Neuronal stem cell (in vitro differentiated cells): ENCODE data around the gene KRT7.

Experiments
- DNase-seq: peaks from one replicate; pipeline ENCODE4 v3.0.0-alpha.2; 2013; ENCODE audit warnings: low spot score
- H2AFZ ChIP-seq: one replicate; pipeline ENCODE4 v1.6.1; 2013; ENCODE audit warnings: mild to moderate bottlenecking, low read length, inconsistent platforms
- H2AK5ac ChIP-seq: 2 replicates; pipeline ENCODE4 v1.6.1; 2013; ENCODE audit warnings: low read depth, mild to moderate bottlenecking, inconsistent platforms, low read length, moderate library complexity, mixed read lengths
- H2BK120ac ChIP-seq: 2 replicates; pipeline ENCODE4 v1.6.1; 2013; ENCODE audit warnings: low read depth, mild to moderate bottlenecking, inconsistent platforms, low read length, moderate library complexity, mixed read lengths
- H2BK12ac ChIP-seq: one replicate; pipeline ENCODE4 v1.6.1; 2013; ENCODE audit warnings: low read length, inconsistent platforms
- H2BK15ac ChIP-seq: 2 replicates; pipeline ENCODE4 v1.6.1; 2013; ENCODE audit warnings: mild to moderate bottlenecking, low read length, inconsistent platforms, mixed read lengths
- H2BK5ac ChIP-seq: one replicate; pipeline ENCODE4 v1.6.1; 2013; ENCODE audit warnings: inconsistent platforms, mild to moderate bottlenecking, low read length, moderate library complexity
- H3K14ac ChIP-seq: one replicate; pipeline ENCODE4 v1.6.1; 2013; ENCODE audit warnings: low read length, inconsistent platforms
- H3K18ac ChIP-seq: 2 replicates; pipeline ENCODE4 v1.6.1; 2013; ENCODE audit warnings: low read length, inconsistent platforms
- H3K23ac ChIP-seq: 2 replicates; pipeline ENCODE4 v1.6.1; 2013; ENCODE audit warnings: low read depth, mild to moderate bottlenecking, mixed read lengths, low read length, inconsistent platforms; ENCODE audit not compliant: poor library complexity
- H3K27ac ChIP-seq: replicated peaks from 3 replicates; pipeline ENCODE4 v1.5.1; 2013; ENCODE audit warnings: low read length, inconsistent platforms
- H3K27me3 ChIP-seq, 3 experiments: 2 replicates each; pipeline ENCODE4 v1.6.1; 2013; ENCODE audit warnings: low read length in 3 of 3, mild to moderate bottlenecking in 2 of 3, inconsistent platforms in 1 of 3, low read depth in 1 of 3, mixed read lengths in 1 of 3, moderate library complexity in 1 of 3; ENCODE audit not compliant: control insufficient read depth in 3 of 3, insufficient read depth in 3 of 3
- H3K36me3 ChIP-seq, 2 donors: replicated peaks in 1 of 2; 2 replicates each; pipeline ENCODE4 v1.6.1; 2013; ENCODE audit warnings: low read length in 2 of 2; ENCODE audit not compliant: control insufficient read depth in 2 of 2, insufficient read depth in 2 of 2
- H3K4ac ChIP-seq: 2 replicates; pipeline ENCODE4 v1.6.1; 2013; ENCODE audit warnings: inconsistent platforms, mild to moderate bottlenecking, low read length, moderate library complexity
- H3K4me1 ChIP-seq, 2 donors: 1 replicate in 1 of 2; 2 replicates in 1 of 2; pipeline ENCODE4 v1.6.1; 2013; ENCODE audit warnings: low read length in 2 of 2, low read depth in 1 of 2; ENCODE audit not compliant: control insufficient read depth in 2 of 2, insufficient read depth in 1 of 2
- H3K4me2 ChIP-seq: one replicate; pipeline ENCODE4 v1.6.1; 2013; ENCODE audit warnings: mild to moderate bottlenecking, low read length, inconsistent platforms; ENCODE audit not compliant: insufficient read depth, poor library complexity, severe bottlenecking
- H3K4me3 ChIP-seq, 2 donors: 2 replicates each; pipeline ENCODE4 v1.5.1; 2013; ENCODE audit warnings: low read length in 2 of 2, mild to moderate bottlenecking in 2 of 2, inconsistent platforms in 1 of 2, moderate library complexity in 1 of 2
- H3K79me1 ChIP-seq: one replicate; pipeline ENCODE4 v1.6.1; 2013; ENCODE audit warnings: low read depth, mild to moderate bottlenecking, inconsistent platforms, low read length, moderate library complexity
- H3K9ac ChIP-seq: one replicate; pipeline ENCODE4 v1.6.1; 2013; ENCODE audit warnings: mild to moderate bottlenecking, low read depth, low read length, inconsistent platforms; ENCODE audit not compliant: poor library complexity
- H3K9me3 ChIP-seq, 2 donors: replicated peaks in 1 of 2; 2 replicates each; pipeline versions ENCODE3 to v1.6.1; 2013; ENCODE audit warnings: low read length in 2 of 2, mild to moderate bottlenecking in 2 of 2, inconsistent platforms in 1 of 2, low read depth in 1 of 2, mixed read lengths in 1 of 2, moderate library complexity in 1 of 2; ENCODE audit not compliant: control insufficient read depth in 2 of 2, insufficient read depth in 1 of 2
- H4K8ac ChIP-seq: one replicate; pipeline ENCODE4 v1.6.1; 2013; ENCODE audit warnings: low read depth, mild to moderate bottlenecking, inconsistent platforms, low read length, moderate library complexity
- H4K91ac ChIP-seq: one replicate; pipeline ENCODE4 v1.6.1; 2013; ENCODE audit warnings: low read length, low read depth, mild to moderate bottlenecking, inconsistent platforms; ENCODE audit not compliant: poor library complexity
- WGBS, 2 donors: extraction: QIAGEN DNeasy Blood & Tissue Kit; methylation state at CpG; one replicate each; pipeline ENCODE4 v1.1.7; 2013; ENCODE audit warnings: missing lambda C conversion rate in 2 of 2, mixed read lengths in 1 of 2; ENCODE audit not compliant: insufficient read length in 2 of 2, insufficient replicate concordance in 1 of 2; ENCODE audit errors: extremely low coverage in 2 of 2; 5-methylcytosine and 5-hydroxymethylcytosine counted together

Gene KRT7

GRCh38 chr12:52246720-52247621 lies 13.9 kb downstream of the KRT7 start:
- Histone ChIP-seq H3K27ac (no peak overlapping the region), H4K8ac (no peak overlapping the region), H3K9me3 (no peaks in the 10 kb centered on the region), H2AK5ac (no peak overlapping the region), H3K79me1 (no peaks in the 10 kb centered on the region), H3K4ac (no peak overlapping the region), H3K4me1 (peaks cover 0 to 4% of the 10 kb centered on the region in 2 donors), H2BK12ac (no peak overlapping the region), H3K14ac (no peak overlapping the region), H3K23ac (no peak overlapping the region), H3K4me2 (no peak overlapping the region), H2BK15ac (no peak overlapping the region), H3K18ac (peak overlapping the region; percentile 52), H2BK5ac (no peak overlapping the region), H3K27me3 (peaks cover 0 to 50% (median 26%) of the 10 kb centered on the region in 3 experiments), H3K36me3 (no peaks in the 10 kb centered on the region), H3K9ac (no peak overlapping the region), H3K4me3 (no peak overlapping the region), H2AFZ (no peak overlapping the region), H2BK120ac (no peak overlapping the region), H4K91ac (no peak overlapping the region)
- WGBS, 2 donors, result no CpG with 5 or more reads among the region's 10 CpGs
- no peak for DNase-seq

- no peak overlapping the region for H3K4me3 ChIP-seq
- no peak overlapping the region for H3K18ac ChIP-seq
- H4K91ac ChIP-seq, result no peak overlapping the region
- H3K4me1 ChIP-seq, result peaks cover 0 to 4% of the 10 kb centered on the region in 2 donors
- no peak overlapping the region for H3K4me2 ChIP-seq
- no peak for DNase-seq
- no peak overlapping the region for H2BK5ac ChIP-seq
- no peak overlapping the region for H4K8ac ChIP-seq
- no peaks in the 10 kb centered on the region for H3K36me3 ChIP-seq
- no peak overlapping the region for H3K27ac ChIP-seq
- no CpG with 5 or more reads among the region's 10 CpGs for WGBS, 2 donors
- no peak overlapping the region for H2BK15ac ChIP-seq
- H2AK5ac ChIP-seq, result no peak overlapping the region
- peaks cover 0 to 52% (median 26%) of the 10 kb centered on the region in 3 experiments for H3K27me3 ChIP-seq
- no peak overlapping the region for H2BK12ac ChIP-seq
- H3K9ac ChIP-seq, result no peak overlapping the region
- no peak overlapping the region for H3K4ac ChIP-seq
- no peak overlapping the region for H3K23ac ChIP-seq
- H3K79me1 ChIP-seq, result no peaks in the 10 kb centered on the region
- H2BK120ac ChIP-seq, result no peak overlapping the region
- no peak overlapping the region for H2AFZ ChIP-seq
- no peaks in the 10 kb centered on the region for H3K9me3 ChIP-seq
- no peak overlapping the region for H3K14ac ChIP-seq
These were observed 14.8 kb downstream of the KRT7 start for GRCh38 chr12:52247622-52248540.

- H3K14ac ChIP-seq, result no peak overlapping the region
- peak overlapping the region; percentile 57 for H3K23ac ChIP-seq
- WGBS, 2 donors, result no CpG with 5 or more reads among the region's 18 CpGs
- H3K27me3 ChIP-seq, result peaks cover 0 to 52% (median 26%) of the 10 kb centered on the region in 3 experiments
- no peak overlapping the region for H2BK120ac ChIP-seq
- H3K9ac ChIP-seq, result peak overlapping the region; percentile 13
- H3K18ac ChIP-seq, result no peak overlapping the region
- no peak overlapping the region for H3K4me3 ChIP-seq
- peak overlapping the region; percentile 20 for H2AK5ac ChIP-seq
- H3K36me3 ChIP-seq, result no peaks in the 10 kb centered on the region
- H3K79me1 ChIP-seq, result no peaks in the 10 kb centered on the region
- no peak overlapping the region for H3K27ac ChIP-seq
- H3K4me2 ChIP-seq, result no peak overlapping the region
- no peak for DNase-seq
- no peak overlapping the region for H2BK12ac ChIP-seq
- no peak overlapping the region for H4K8ac ChIP-seq
- H3K4me1 ChIP-seq, result peaks cover 0 to 4% of the 10 kb centered on the region in 2 donors
- H2AFZ ChIP-seq, result no peak overlapping the region
- no peak overlapping the region for H2BK5ac ChIP-seq
- no peaks in the 10 kb centered on the region for H3K9me3 ChIP-seq
- peak overlapping the region; percentile 29 for H3K4ac ChIP-seq
- H2BK15ac ChIP-seq, result peak overlapping the region; percentile 84
- H4K91ac ChIP-seq, result no peak overlapping the region
These were observed 15.8 kb downstream of the KRT7 start for GRCh38 chr12:52248541-52249461.
